Measurements from ENCODE around the gene DLGAP1.

The DLGAP1 gene

DNA sequence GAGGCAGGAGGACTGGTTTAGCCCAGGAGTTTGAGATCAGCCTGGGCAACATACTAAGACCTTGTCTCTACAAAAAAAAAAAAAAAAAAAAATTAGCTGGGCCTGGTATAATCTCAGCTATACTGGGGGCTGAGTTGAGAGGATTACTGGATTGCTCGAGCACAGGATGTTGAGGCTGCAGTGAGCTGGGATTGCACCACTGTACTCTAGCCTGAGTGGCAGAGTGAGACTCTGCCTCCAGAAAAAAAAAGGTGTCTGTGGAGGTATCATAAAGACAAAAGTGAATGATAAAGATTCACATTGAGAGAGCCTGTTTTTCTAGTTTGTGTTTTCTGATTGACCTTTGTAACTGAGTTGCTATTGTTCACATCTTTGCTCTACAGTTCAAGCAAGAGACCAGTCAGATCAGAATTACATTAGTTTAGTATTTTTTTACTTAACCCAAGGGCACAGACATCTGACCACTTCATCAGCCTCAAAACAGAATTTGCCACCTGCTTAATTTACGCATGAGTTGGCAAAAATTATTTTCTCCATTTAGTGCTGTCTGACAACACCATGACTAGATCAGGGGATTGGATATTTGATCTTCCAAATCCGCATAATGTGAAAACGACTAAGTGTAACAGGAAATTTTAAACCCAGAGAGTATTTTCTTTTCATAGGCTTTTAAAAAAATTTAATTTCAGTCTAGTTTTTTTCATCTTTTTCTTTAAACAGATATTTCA is 734.1 kb downstream of the DLGAP1 start:
- no peaks in the 10 kb centered on the region for H3K27me3 ChIP-seq
- TF ChIP-seq, protein P1, sequence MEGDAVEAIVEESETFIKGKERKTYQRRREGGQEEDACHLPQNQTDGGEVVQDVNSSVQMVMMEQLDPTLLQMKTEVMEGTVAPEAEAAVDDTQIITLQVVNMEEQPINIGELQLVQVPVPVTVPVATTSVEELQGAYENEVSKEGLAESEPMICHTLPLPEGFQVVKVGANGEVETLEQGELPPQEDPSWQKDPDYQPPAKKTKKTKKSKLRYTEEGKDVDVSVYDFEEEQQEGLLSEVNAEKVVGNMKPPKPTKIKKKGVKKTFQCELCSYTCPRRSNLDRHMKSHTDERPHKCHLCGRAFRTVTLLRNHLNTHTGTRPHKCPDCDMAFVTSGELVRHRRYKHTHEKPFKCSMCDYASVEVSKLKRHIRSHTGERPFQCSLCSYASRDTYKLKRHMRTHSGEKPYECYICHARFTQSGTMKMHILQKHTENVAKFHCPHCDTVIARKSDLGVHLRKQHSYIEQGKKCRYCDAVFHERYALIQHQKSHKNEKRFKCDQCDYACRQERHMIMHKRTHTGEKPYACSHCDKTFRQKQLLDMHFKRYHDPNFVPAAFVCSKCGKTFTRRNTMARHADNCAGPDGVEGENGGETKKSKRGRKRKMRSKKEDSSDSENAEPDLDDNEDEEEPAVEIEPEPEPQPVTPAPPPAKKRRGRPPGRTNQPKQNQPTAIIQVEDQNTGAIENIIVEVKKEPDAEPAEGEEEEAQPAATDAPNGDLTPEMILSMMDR (IDR thresholded peaks at IDR 0.05), result no peak
- no peak overlapping the region for H3K4me3 ChIP-seq (ENCODE audit: low read depth in 1 of 2, low read length in 1 of 2)
- H3K36me3 ChIP-seq, result no peaks in the 10 kb centered on the region
- H3K4me1 ChIP-seq (ENCODE audit: control insufficient read depth in 1 of 2, insufficient read depth in 1 of 2, low read depth in 1 of 2, low read length in 1 of 2), result peaks cover 19 to 20% of the 10 kb centered on the region in 2 experiments
- H3K27ac ChIP-seq, result no peak overlapping the region
- H3K9me3 ChIP-seq, result no peaks in the 10 kb centered on the region

DNA sequence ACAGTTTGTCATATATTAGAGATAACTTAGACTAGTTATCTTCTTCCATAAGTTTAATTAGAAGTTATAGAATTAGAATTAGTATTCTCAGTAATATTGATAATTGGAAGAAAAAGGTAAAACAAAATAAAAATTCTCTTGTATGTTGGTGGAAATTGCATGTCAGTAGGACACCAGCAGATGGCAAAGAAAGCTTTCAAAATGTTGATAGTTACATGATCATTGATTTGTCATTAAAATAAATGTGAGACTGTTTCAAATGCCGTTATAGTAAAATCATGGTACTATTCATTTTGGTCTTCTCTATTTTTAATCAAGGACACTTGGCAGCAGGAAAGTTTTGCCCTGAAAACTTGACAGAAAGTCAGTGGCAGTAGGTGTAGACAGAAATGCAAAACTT is 734.9 kb downstream of the DLGAP1 start:
- H3K27me3 ChIP-seq, result no peaks in the 10 kb centered on the region
- H3K36me3 ChIP-seq, result no peaks in the 10 kb centered on the region
- H3K4me1 ChIP-seq (ENCODE audit: control insufficient read depth in 1 of 2, insufficient read depth in 1 of 2, low read depth in 1 of 2, low read length in 1 of 2), result peaks cover 19 to 20% of the 10 kb centered on the region in 2 experiments
- H3K9me3 ChIP-seq, result no peaks in the 10 kb centered on the region
- TF ChIP-seq, protein P1 (IDR thresholded peaks at IDR 0.05), result no peak
- H3K27ac ChIP-seq, result no peak overlapping the region
- no peak overlapping the region for H3K4me3 ChIP-seq (ENCODE audit: low read depth in 1 of 2, low read length in 1 of 2)

DNA sequence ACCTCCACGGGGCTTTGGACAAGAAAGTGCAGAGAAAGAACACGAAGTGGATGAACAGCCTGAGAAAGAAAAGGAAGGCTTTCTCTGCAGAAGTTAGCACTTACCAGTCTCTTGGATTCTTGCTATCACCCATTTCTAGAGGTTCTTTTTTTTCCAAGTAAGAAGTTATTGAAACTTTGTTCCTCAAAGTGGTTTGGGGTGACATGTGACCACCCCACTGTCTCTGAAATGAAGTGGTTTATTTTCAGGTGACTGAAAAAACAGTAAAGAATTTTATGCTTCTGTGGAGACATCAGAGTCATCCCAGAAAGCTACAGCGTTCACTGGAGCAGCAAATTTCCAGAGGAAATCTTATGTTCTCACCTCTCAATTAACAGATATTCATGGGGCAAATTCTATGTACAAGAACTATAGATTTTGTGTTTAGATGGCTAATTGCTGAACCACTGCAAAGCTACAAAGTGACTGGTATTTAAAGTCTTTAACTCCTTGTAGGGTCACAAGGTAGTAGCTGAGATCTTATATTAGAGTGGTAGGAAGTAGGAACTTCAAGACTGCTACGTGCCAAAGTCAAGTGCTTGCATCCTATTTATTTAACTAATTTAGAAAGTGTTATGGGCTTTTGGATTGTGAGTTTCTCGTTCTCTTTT is 737.6 kb downstream of the DLGAP1 start:
- Histone ChIP-seq H3K27ac (no peak overlapping the region), H3K4me3 (ENCODE audit: low read depth in 1 of 2, low read length in 1 of 2) (no peak overlapping the region), H3K27me3 (no peaks in the 10 kb centered on the region), H3K4me1 (ENCODE audit: control insufficient read depth in 1 of 2, insufficient read depth in 1 of 2, low read depth in 1 of 2, low read length in 1 of 2) (peaks cover 6 to 8% of the 10 kb centered on the region in 2 experiments), H3K9me3 (no peaks in the 10 kb centered on the region), H3K36me3 (no peaks in the 10 kb centered on the region)
- TF ChIP-seq, protein P1 (IDR thresholded peaks at IDR 0.05), result no peak

DNA sequence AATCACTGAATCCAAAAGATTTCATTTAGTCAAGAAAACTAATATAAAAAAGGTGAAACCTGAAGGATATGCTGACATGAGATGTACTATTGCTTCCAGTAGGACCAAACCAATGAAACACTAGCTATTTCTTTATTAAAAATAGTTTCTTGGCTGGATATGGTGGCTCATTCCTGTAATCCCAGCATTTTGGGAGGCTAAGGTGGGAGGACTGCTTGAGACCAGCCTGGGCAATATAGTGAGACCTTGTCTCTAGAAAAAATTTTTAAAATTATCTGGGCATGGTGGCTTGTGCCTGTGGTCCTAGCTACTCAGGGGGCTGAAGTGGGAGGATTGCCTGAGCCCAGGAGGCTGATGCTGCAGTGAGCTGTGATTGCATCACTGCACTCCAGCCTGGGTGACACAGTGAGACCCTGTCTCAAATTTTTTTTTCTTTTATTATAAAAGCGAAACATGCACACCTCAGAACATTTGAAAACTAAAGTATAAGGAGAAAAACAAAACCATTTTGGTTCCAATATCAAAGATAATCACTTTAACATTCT is 738.9 kb downstream of the DLGAP1 start:
- Histone ChIP-seq H3K27ac (no peak overlapping the region), H3K4me1 (ENCODE audit: control insufficient read depth in 1 of 2, insufficient read depth in 1 of 2, low read depth in 1 of 2, low read length in 1 of 2) (no peaks in the 10 kb centered on the region), H3K4me3 (ENCODE audit: low read depth in 1 of 2, low read length in 1 of 2) (no peak overlapping the region), H3K36me3 (no peaks in the 10 kb centered on the region), H3K9me3 (no peaks in the 10 kb centered on the region), H3K27me3 (no peaks in the 10 kb centered on the region)
- TF ChIP-seq, protein P1 (IDR thresholded peaks at IDR 0.05), result no peak

DNA sequence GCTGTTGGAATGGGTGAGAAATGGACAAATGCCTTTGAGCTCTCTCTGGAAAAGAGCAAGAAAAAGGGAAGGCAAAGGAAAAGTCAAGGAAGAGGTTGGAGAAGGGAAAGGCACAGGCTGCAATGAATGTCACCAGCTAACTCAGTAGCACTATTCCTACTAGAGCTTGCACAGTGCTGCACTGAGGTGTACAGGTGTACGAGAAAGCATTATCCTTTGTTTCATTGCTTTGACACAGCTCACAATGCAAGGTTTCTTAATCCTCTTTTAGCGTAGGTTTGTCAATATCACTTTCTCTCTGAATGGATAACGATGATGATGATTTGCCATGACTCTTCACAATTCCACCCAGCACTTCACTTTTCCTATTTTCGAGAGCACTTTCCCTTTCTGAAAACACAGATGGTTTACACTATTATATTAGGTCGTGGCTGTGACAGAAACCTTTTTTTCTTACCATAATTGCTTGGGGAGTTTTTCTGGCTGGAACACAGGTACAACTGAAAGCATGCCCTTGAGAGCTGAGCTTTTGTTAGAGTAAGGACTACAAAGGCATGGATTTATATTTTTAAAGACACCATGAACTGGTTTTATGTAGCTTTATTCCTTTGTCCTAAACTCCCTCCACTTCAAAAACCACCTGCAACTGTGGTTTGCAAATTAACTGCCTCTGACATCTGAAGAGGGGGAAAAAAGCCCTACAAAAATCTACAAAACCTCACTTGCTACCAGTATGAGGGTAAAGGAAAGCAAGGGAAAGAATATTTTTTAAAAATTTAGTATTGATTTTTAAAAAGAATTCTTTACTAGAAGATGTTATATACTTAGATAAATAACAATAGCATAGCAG is 739.7 kb downstream of the DLGAP1 start:
- Histone ChIP-seq H3K27me3 (peaks cover 5% of the 10 kb centered on the region), H3K9me3 (no peaks in the 10 kb centered on the region), H3K27ac (no peak overlapping the region), H3K36me3 (no peaks in the 10 kb centered on the region), H3K4me3 (ENCODE audit: low read depth in 1 of 2, low read length in 1 of 2) (no peak overlapping the region), H3K4me1 (ENCODE audit: control insufficient read depth in 1 of 2, insufficient read depth in 1 of 2, low read depth in 1 of 2, low read length in 1 of 2) (no peaks in the 10 kb centered on the region)
- TF ChIP-seq, protein P1 (IDR thresholded peaks at IDR 0.05), result no peak

Measured in neutrophil (primary cell).